ENCODE data around the gene RALGAPA2. TPM values are rescaled to one million over a fixed set of nuclear protein-coding genes. Genes with fewer than 3 reads are reported as not detected.
A peak's percentile ranks its signal among the peaks of the same experiment; 100 is the strongest.

RALGAPA2 gene
- total RNA-seq, 1 experiment from 2014 or later = 9.8 TPM

GRCh38 chr20:20731000-20731944, 18.8 kb upstream of the RALGAPA2 start:
- H3K4me3 Mint-ChIP-seq (ENCODE audit: unreplicated experiment) = no peak overlapping the region
- no peaks in the 10 kb centered on the region for H3K27me3 Mint-ChIP-seq (ENCODE audit: insufficient read depth, unreplicated experiment)
- CTCF ChIA-PET = interaction anchor here (0.8 to 1.8 kb wide), 8 partner anchors 10 to 478 kb away, joined by 3 to 5 read pairs (median 3); partner anchors contain the start of gene RALGAPA2
- no TSS peak for BruUV-seq (replicated peaks)
- no peaks in the 10 kb centered on the region for H3K9me3 Mint-ChIP-seq (ENCODE audit: unreplicated experiment)
- no peaks in the 10 kb centered on the region for H3K36me3 Mint-ChIP-seq (ENCODE audit: insufficient read depth, unreplicated experiment)
- peak overlapping the region; percentile 54 for H3K27ac Mint-ChIP-seq (ENCODE audit: low read depth, unreplicated experiment)
- POLR2A ChIA-PET = interaction anchor here (0.9 to 2.6 kb wide), 4 partner anchors 18 to 49 kb away, joined by 3 to 12 read pairs (median 4); partner anchors contain the start of gene RALGAPA2
- TF ChIP-seq, protein P1, sequence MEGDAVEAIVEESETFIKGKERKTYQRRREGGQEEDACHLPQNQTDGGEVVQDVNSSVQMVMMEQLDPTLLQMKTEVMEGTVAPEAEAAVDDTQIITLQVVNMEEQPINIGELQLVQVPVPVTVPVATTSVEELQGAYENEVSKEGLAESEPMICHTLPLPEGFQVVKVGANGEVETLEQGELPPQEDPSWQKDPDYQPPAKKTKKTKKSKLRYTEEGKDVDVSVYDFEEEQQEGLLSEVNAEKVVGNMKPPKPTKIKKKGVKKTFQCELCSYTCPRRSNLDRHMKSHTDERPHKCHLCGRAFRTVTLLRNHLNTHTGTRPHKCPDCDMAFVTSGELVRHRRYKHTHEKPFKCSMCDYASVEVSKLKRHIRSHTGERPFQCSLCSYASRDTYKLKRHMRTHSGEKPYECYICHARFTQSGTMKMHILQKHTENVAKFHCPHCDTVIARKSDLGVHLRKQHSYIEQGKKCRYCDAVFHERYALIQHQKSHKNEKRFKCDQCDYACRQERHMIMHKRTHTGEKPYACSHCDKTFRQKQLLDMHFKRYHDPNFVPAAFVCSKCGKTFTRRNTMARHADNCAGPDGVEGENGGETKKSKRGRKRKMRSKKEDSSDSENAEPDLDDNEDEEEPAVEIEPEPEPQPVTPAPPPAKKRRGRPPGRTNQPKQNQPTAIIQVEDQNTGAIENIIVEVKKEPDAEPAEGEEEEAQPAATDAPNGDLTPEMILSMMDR (IDR thresholded peaks at IDR 0.05; ENCODE audit: unreplicated experiment) = no peak
- no peak for DNase-seq (ENCODE audit: unreplicated experiment)
- intact Hi-C loops (cut with micrococcal nuclease) = loop anchor here (5.0 kb wide), 1 partner anchor 51 kb away; no protein-coding TSS in a partner anchor
- peaks cover 16% of the 10 kb centered on the region for H3K4me1 Mint-ChIP-seq (ENCODE audit: insufficient read depth, unreplicated experiment)

GRCh38 chr20:20729563-20729962, 17.1 kb upstream of the RALGAPA2 start:
- TF ChIP-seq, protein P1 (IDR thresholded peaks at IDR 0.05; ENCODE audit: unreplicated experiment) = no peak
- H3K27ac Mint-ChIP-seq (ENCODE audit: low read depth, unreplicated experiment) = no peak overlapping the region
- ChIA-PET POLR2A (interaction anchor here (0.6 to 3.3 kb wide), 7 partner anchors 11 to 279 kb away, joined by 3 to 23 read pairs (median 4); partner anchors contain the start of gene RALGAPA2), CTCF (interaction anchor here (0.9 to 1.8 kb wide), 6 partner anchors 12 to 95 kb away, joined by 3 to 8 read pairs (median 4); no protein-coding TSS in a partner anchor)
- no peaks in the 10 kb centered on the region for H3K27me3 Mint-ChIP-seq (ENCODE audit: insufficient read depth, unreplicated experiment)
- H3K9me3 Mint-ChIP-seq (ENCODE audit: unreplicated experiment) = no peaks in the 10 kb centered on the region
- H3K36me3 Mint-ChIP-seq (ENCODE audit: insufficient read depth, unreplicated experiment) = no peaks in the 10 kb centered on the region
- intact Hi-C loops (cut with micrococcal nuclease) = no loop called here
- H3K4me1 Mint-ChIP-seq (ENCODE audit: insufficient read depth, unreplicated experiment) = peaks cover 16% of the 10 kb centered on the region
- DNase-seq (ENCODE audit: unreplicated experiment) = no peak
- no TSS peak for BruUV-seq (replicated peaks)
- no peak overlapping the region for H3K4me3 Mint-ChIP-seq (ENCODE audit: unreplicated experiment)

GRCh38 chr20:20721489-20721888, 9.0 kb upstream of the RALGAPA2 start:
- ChIA-PET CTCF (interaction anchor here (0.6 to 1.5 kb wide), 4 partner anchors 17 to 803 kb away, joined by 3 to 4 read pairs (median 3); no protein-coding TSS in a partner anchor), POLR2A (interaction anchor here (0.6 to 2.9 kb wide), 4 partner anchors 8 to 59 kb away, joined by 3 to 18 read pairs (median 3); partner anchors contain the start of gene RALGAPA2)
- Mint-ChIP-seq H3K9me3 (ENCODE audit: unreplicated experiment) (no peaks in the 10 kb centered on the region), H3K4me3 (ENCODE audit: unreplicated experiment) (no peak overlapping the region), H3K27ac (ENCODE audit: low read depth, unreplicated experiment) (no peak overlapping the region), H3K36me3 (ENCODE audit: insufficient read depth, unreplicated experiment) (no peaks in the 10 kb centered on the region), H3K4me1 (ENCODE audit: insufficient read depth, unreplicated experiment) (no peaks in the 10 kb centered on the region), H3K27me3 (ENCODE audit: insufficient read depth, unreplicated experiment) (no peaks in the 10 kb centered on the region)
- intact Hi-C loops (cut with micrococcal nuclease) = no loop called here
- no TSS peak for BruUV-seq (replicated peaks)
- no peak for DNase-seq (ENCODE audit: unreplicated experiment)
- TF ChIP-seq, protein P1 (IDR thresholded peaks at IDR 0.05; ENCODE audit: unreplicated experiment) = no peak

- no TSS peak for BruUV-seq (replicated peaks)
- H3K36me3 Mint-ChIP-seq (ENCODE audit: insufficient read depth, unreplicated experiment) = no peaks in the 10 kb centered on the region
- H3K4me3 Mint-ChIP-seq (ENCODE audit: unreplicated experiment) = no peak overlapping the region
- no peaks in the 10 kb centered on the region for H3K27me3 Mint-ChIP-seq (ENCODE audit: insufficient read depth, unreplicated experiment)
- no peaks in the 10 kb centered on the region for H3K9me3 Mint-ChIP-seq (ENCODE audit: unreplicated experiment)
- H3K4me1 Mint-ChIP-seq (ENCODE audit: insufficient read depth, unreplicated experiment) = no peaks in the 10 kb centered on the region
- intact Hi-C loops (cut with micrococcal nuclease) = no loop called here
- no peak overlapping the region for H3K27ac Mint-ChIP-seq (ENCODE audit: low read depth, unreplicated experiment)
- CTCF ChIA-PET = interaction anchor here (0.7 kb wide), 1 partner anchor 98 kb away, joined by 3 read pairs; no protein-coding TSS in a partner anchor
- POLR2A ChIA-PET = no interaction called here
- no peak for DNase-seq (ENCODE audit: unreplicated experiment)
- TF ChIP-seq, protein P1 (IDR thresholded peaks at IDR 0.05; ENCODE audit: unreplicated experiment) = no peak
These were observed 7.7 kb upstream of the RALGAPA2 start for GRCh38 chr20:20720158-20720557.

All from MCF 10A (cell line).